SK-N-SH treated with all-trans-retinoic acid at 6 μM for 48 hours (cell line): Measurements from ENCODE around the gene CST7.

ENCODE experiments used
- ATAC-seq: fragments of 200-7000 bp; cut with Tn5 transposase; 3 replicates; pipeline ENCODE4 v1.9.1; 2020; ENCODE audit warnings: mild to moderate bottlenecking, moderate library complexity
- ARNTL ChIP-seq: fragments of 450-650 bp; formaldehyde crosslinking; IDR thresholded peaks from 2 replicates; pipeline ENCODE4 v1.5.0; 2020; ENCODE audit warnings: low read depth, mild to moderate bottlenecking, moderate library complexity, borderline replicate concordance
- BACH2 ChIP-seq: fragments of 250-450 bp; sonication (Bioruptor Pico); IDR thresholded peaks from 2 replicates; pipeline ENCODE4 v1.9.0; 2021; ENCODE audit warnings: mild to moderate bottlenecking, borderline replicate concordance
- CREB5 ChIP-seq: fragments of 250-450 bp; sonication (Bioruptor Pico); IDR thresholded peaks from 2 replicates; pipeline ENCODE4 v1.5.1; 2020; ENCODE audit warnings: low read depth, mild to moderate bottlenecking, moderate library complexity
- CSDC2 ChIP-seq: fragments of 250-450 bp; sonication (Bioruptor Pico); IDR thresholded peaks from 2 replicates; pipeline ENCODE4 v1.5.0; 2020; ENCODE audit warnings: mild to moderate bottlenecking, moderate library complexity
- CSRNP3 ChIP-seq: fragments of 250-450 bp; sonication (Bioruptor Pico); IDR thresholded peaks from 2 replicates; pipeline ENCODE4 v1.5.1; 2021; ENCODE audit warnings: mild to moderate bottlenecking, moderate library complexity
- ISL1 ChIP-seq: fragments of 250-450 bp; sonication (Bioruptor Pico); IDR thresholded peaks from 2 replicates; pipeline ENCODE4 v2.1.2; 2022; ENCODE audit warnings: mild to moderate bottlenecking, moderate library complexity
- OSR1 ChIP-seq: fragments of 250-450 bp; sonication (Bioruptor Pico); IDR thresholded peaks from 2 replicates; pipeline ENCODE4 v1.8.0; 2022; ENCODE audit warnings: moderate library complexity, mild to moderate bottlenecking, inconsistent platforms
- PATZ1 ChIP-seq: fragments of 250-450 bp; sonication (Bioruptor Pico); IDR thresholded peaks from 2 replicates; pipeline ENCODE4 v1.8.0; 2020; ENCODE audit warnings: mild to moderate bottlenecking, moderate library complexity, borderline replicate concordance
- POU6F1 ChIP-seq: fragments of 250-450 bp; sonication (Bioruptor Pico); IDR thresholded peaks from 2 replicates; pipeline ENCODE4 v1.8.0; 2021; ENCODE audit warnings: low read depth, mild to moderate bottlenecking, moderate library complexity, borderline replicate concordance
- RARB ChIP-seq: fragments of 250-450 bp; sonication (Bioruptor Pico); IDR thresholded peaks from 2 replicates; pipeline ENCODE4 v1.8.0; 2021; ENCODE audit warnings: mild to moderate bottlenecking, moderate library complexity
- SNAI2 ChIP-seq: fragments of 250-450 bp; sonication (Bioruptor Pico); IDR thresholded peaks from 2 replicates; pipeline ENCODE4 v1.5.0; 2020; ENCODE audit warnings: mild to moderate bottlenecking, moderate library complexity
- TCF4 ChIP-seq: fragments of 250-450 bp; sonication (Bioruptor Pico); IDR thresholded peaks from 2 replicates; pipeline ENCODE4 v1.8.0; 2021; ENCODE audit warnings: mild to moderate bottlenecking, moderate library complexity, borderline replicate concordance
- TOX ChIP-seq: fragments of 250-450 bp; sonication (Bioruptor Pico); IDR thresholded peaks from 2 replicates; pipeline ENCODE4 v1.8.0; 2021; ENCODE audit warnings: mild to moderate bottlenecking, moderate library complexity, borderline replicate concordance
- TSHZ2 ChIP-seq: fragments of 250-450 bp; sonication (Bioruptor Pico); IDR thresholded peaks from 2 replicates; pipeline ENCODE4 v1.5.0; 2020; ENCODE audit warnings: mild to moderate bottlenecking, moderate library complexity
- ZC3H10 ChIP-seq: fragments of 250-450 bp; sonication (Bioruptor Pico); IDR thresholded peaks from 2 replicates; pipeline ENCODE4 v1.5.1; 2021; ENCODE audit warnings: mild to moderate bottlenecking, moderate library complexity
- ZFP3 ChIP-seq: fragments of 250-450 bp; sonication (Bioruptor Pico); IDR thresholded peaks from 2 replicates; pipeline ENCODE4 v1.5.0; 2020; ENCODE audit warnings: mild to moderate bottlenecking, moderate library complexity
- ZFP30 ChIP-seq: fragments of 450-650 bp; formaldehyde crosslinking; IDR thresholded peaks from 2 replicates; pipeline ENCODE4 v1.5.0; 2022; ENCODE audit warnings: mild to moderate bottlenecking, moderate library complexity
- ZNF565 ChIP-seq: fragments of 450-650 bp; formaldehyde crosslinking; conservative IDR thresholded peaks from 2 replicates; pipeline ENCODE4 v1.5.0; 2020; ENCODE audit warnings: low read depth, mild to moderate bottlenecking, moderate library complexity
- ZNF70 ChIP-seq: fragments of 450-650 bp; formaldehyde crosslinking; IDR thresholded peaks from 2 replicates; pipeline ENCODE4 v1.5.0; 2020; ENCODE audit warnings: mild to moderate bottlenecking, moderate library complexity
- ZNF8 ChIP-seq: fragments of 450-650 bp; formaldehyde crosslinking; IDR thresholded peaks from 2 replicates; pipeline ENCODE4 v1.5.0; 2020; ENCODE audit warnings: mild to moderate bottlenecking, moderate library complexity

CST7 gene

GRCh38 chr20:24979036-24979960, 30.2 kb downstream of the CST7 start:
- TF ChIP-seq RARB (CRISPR knock-in tag), result no peak
- no peak for TF ChIP-seq TSHZ2 (CRISPR knock-in tag)
- TF ChIP-seq SNAI2 (CRISPR knock-in tag), result no peak
- TF ChIP-seq ZC3H10, result no peak
- TF ChIP-seq ISL1 (CRISPR knock-in tag), result no peak
- TF ChIP-seq ZFP30 (CRISPR knock-in tag), result no peak
- TF ChIP-seq ZFP3, result no peak
- TF ChIP-seq ZNF70, result no peak
- TF ChIP-seq ARNTL (CRISPR knock-in tag), result no peak
- no peak for TF ChIP-seq BACH2
- no peak for TF ChIP-seq PATZ1
- no peak for TF ChIP-seq ZNF565
- no peak for TF ChIP-seq CSDC2 (CRISPR knock-in tag)
- TF ChIP-seq OSR1, result no peak
- TF ChIP-seq POU6F1 (CRISPR knock-in tag), result no peak
- no peak for TF ChIP-seq TCF4 (CRISPR knock-in tag)
- no peak for TF ChIP-seq CSRNP3 (CRISPR knock-in tag)
- TF ChIP-seq ZNF8 (CRISPR knock-in tag), result no peak
- no peak for TF ChIP-seq CREB5
- no peak for TF ChIP-seq TOX (CRISPR knock-in tag)
- ATAC-seq, result no peak

GRCh38 chr20:24980291-24981053, 31.4 kb downstream of the CST7 start:
- ATAC-seq, result no peak
- TF ChIP-seq ISL1 (CRISPR knock-in tag) (no peak), TCF4 (CRISPR knock-in tag) (no peak), CSDC2 (CRISPR knock-in tag) (no peak), SNAI2 (CRISPR knock-in tag) (no peak), PATZ1 (no peak), POU6F1 (CRISPR knock-in tag) (no peak), TOX (CRISPR knock-in tag) (no peak), CREB5 (no peak), BACH2 (no peak)
- TF ChIP-seq, all 23 proteins: peak for 0
